Activated naive CD4-positive, alpha-beta T cell treated with anti-CD3 and anti-CD28 coated beads for 36 hours (primary cell): ENCODE data around the gene NHSL2. TPM values are rescaled to one million over a fixed set of nuclear protein-coding genes. Genes with fewer than 3 reads are reported as not detected.

ENCODE experiments used
- CTCF ChIA-PET: fragments of 350-600 bp; sonication (Branson Sonifier 250); formaldehyde crosslinking; loops from one replicate; lab custom pipeline; 2021; ENCODE audit warnings: antibody characterized with exemption; lab: Charles Lee
- DNase-seq: peaks from one replicate; pipeline ENCODE4 v3.0.0-alpha.2; 2020
- H3K27ac Mint-ChIP-seq: one replicate; pipeline ENCODE4 v1.8.0; 2021; ENCODE audit warnings: mild to moderate bottlenecking, mixed read lengths
- H3K27me3 Mint-ChIP-seq: one replicate; pipeline ENCODE4 v1.8.0; 2021; ENCODE audit warnings: low read depth, mixed read lengths
- H3K36me3 Mint-ChIP-seq: one replicate; pipeline ENCODE4 v1.8.0; 2021; ENCODE audit warnings: low read depth, mixed read lengths
- H3K4me1 Mint-ChIP-seq: one replicate; pipeline ENCODE4 v1.8.0; 2021; ENCODE audit warnings: low read depth, mixed read lengths
- H3K4me3 Mint-ChIP-seq: one replicate; pipeline ENCODE4 v1.8.0; 2021; ENCODE audit warnings: mild to moderate bottlenecking, moderate library complexity, mixed read lengths
- H3K9me3 Mint-ChIP-seq: one replicate; pipeline ENCODE4 v1.8.0; 2021; ENCODE audit warnings: mixed read lengths
- intact Hi-C: fragments of 100-400 bp; cut with micrococcal nuclease; formaldehyde crosslinking; loops from one replicate; pipeline ENCODE4 v1.15.1; 2023
- total RNA-seq, 2 experiments: library from RNA; stranded (reverse); gene quantifications; one replicate each; pipeline ENCODE4 v1.2.3, GENCODE V29; 2021

Gene NHSL2
- total RNA-seq, 2 experiments from 2014 or later, result 0.10 to 0.41 TPM

GRCh38 chrX:71930298-71930697, 19.7 kb downstream of the NHSL2 start:
- Mint-ChIP-seq H3K27me3 (peaks cover 3% of the 10 kb centered on the region), H3K36me3 (no peaks in the 10 kb centered on the region), H3K4me3 (no peak overlapping the region), H3K4me1 (no peaks in the 10 kb centered on the region), H3K27ac (no peak overlapping the region), H3K9me3 (no peaks in the 10 kb centered on the region)
- DNase-seq, result no peak
- CTCF ChIA-PET, result no interaction called here
- intact Hi-C loops, result no loop called here

GRCh38 chrX:71935476-71935875, 24.8 kb downstream of the NHSL2 start:
- intact Hi-C loops, result no loop called here
- no peaks in the 10 kb centered on the region for H3K4me1 Mint-ChIP-seq
- CTCF ChIA-PET, result no interaction called here
- H3K4me3 Mint-ChIP-seq, result no peak overlapping the region
- H3K27ac Mint-ChIP-seq, result no peak overlapping the region
- no peaks in the 10 kb centered on the region for H3K36me3 Mint-ChIP-seq
- DNase-seq, result no peak
- peaks cover 3% of the 10 kb centered on the region for H3K27me3 Mint-ChIP-seq
- no peaks in the 10 kb centered on the region for H3K9me3 Mint-ChIP-seq

- Mint-ChIP-seq H3K9me3 (no peaks in the 10 kb centered on the region), H3K27me3 (peaks cover 3% of the 10 kb centered on the region), H3K27ac (no peak overlapping the region), H3K4me1 (no peaks in the 10 kb centered on the region), H3K36me3 (no peaks in the 10 kb centered on the region), H3K4me3 (no peak overlapping the region)
- DNase-seq, result no peak
- intact Hi-C loops, result no loop called here
- CTCF ChIA-PET, result no interaction called here
Observed at GRCh38 chrX:71936632-71937031, 26.0 kb downstream of the NHSL2 start.

- Mint-ChIP-seq H3K27me3 (peaks cover 3% of the 10 kb centered on the region), H3K4me3 (no peak overlapping the region), H3K36me3 (no peaks in the 10 kb centered on the region), H3K9me3 (no peaks in the 10 kb centered on the region), H3K27ac (no peak overlapping the region), H3K4me1 (no peaks in the 10 kb centered on the region)
- intact Hi-C loops, result no loop called here
- CTCF ChIA-PET, result no interaction called here
- no peak for DNase-seq
Observed at GRCh38 chrX:71938371-71938770, 27.7 kb downstream of the NHSL2 start.

- no peaks in the 10 kb centered on the region for H3K36me3 Mint-ChIP-seq
- H3K27ac Mint-ChIP-seq, result no peak overlapping the region
- H3K4me1 Mint-ChIP-seq, result no peaks in the 10 kb centered on the region
- intact Hi-C loops, result no loop called here
- H3K4me3 Mint-ChIP-seq, result no peak overlapping the region
- no peaks in the 10 kb centered on the region for H3K9me3 Mint-ChIP-seq
- H3K27me3 Mint-ChIP-seq, result no peaks in the 10 kb centered on the region
- DNase-seq, result no peak
- CTCF ChIA-PET, result no interaction called here
Observed at GRCh38 chrX:71941145-71941544, 30.5 kb downstream of the NHSL2 start.

GRCh38 chrX:71941776-71942175, 31.1 kb downstream of the NHSL2 start:
- no peak overlapping the region for H3K27ac Mint-ChIP-seq
- no peak overlapping the region for H3K4me3 Mint-ChIP-seq
- H3K4me1 Mint-ChIP-seq, result no peaks in the 10 kb centered on the region
- DNase-seq, result no peak
- H3K27me3 Mint-ChIP-seq, result no peaks in the 10 kb centered on the region
- H3K9me3 Mint-ChIP-seq, result no peaks in the 10 kb centered on the region
- no peaks in the 10 kb centered on the region for H3K36me3 Mint-ChIP-seq
- CTCF ChIA-PET, result no interaction called here
- intact Hi-C loops, result no loop called here

GRCh38 chrX:71944369-71944768, 33.7 kb downstream of the NHSL2 start:
- DNase-seq, result no peak
- no peak overlapping the region for H3K4me3 Mint-ChIP-seq
- H3K27me3 Mint-ChIP-seq, result no peaks in the 10 kb centered on the region
- H3K4me1 Mint-ChIP-seq, result no peaks in the 10 kb centered on the region
- CTCF ChIA-PET, result no interaction called here
- intact Hi-C loops, result no loop called here
- H3K36me3 Mint-ChIP-seq, result no peaks in the 10 kb centered on the region
- H3K9me3 Mint-ChIP-seq, result no peaks in the 10 kb centered on the region
- no peak overlapping the region for H3K27ac Mint-ChIP-seq

- Mint-ChIP-seq H3K4me3 (no peak overlapping the region), H3K36me3 (no peaks in the 10 kb centered on the region), H3K4me1 (no peaks in the 10 kb centered on the region), H3K27ac (no peak overlapping the region), H3K9me3 (no peaks in the 10 kb centered on the region), H3K27me3 (no peaks in the 10 kb centered on the region)
- DNase-seq, result no peak
- CTCF ChIA-PET, result no interaction called here
- intact Hi-C loops, result no loop called here
Observed at GRCh38 chrX:71945237-71945805, 34.7 kb downstream of the NHSL2 start.

- H3K4me3 Mint-ChIP-seq, result no peak overlapping the region
- no peaks in the 10 kb centered on the region for H3K4me1 Mint-ChIP-seq
- H3K27ac Mint-ChIP-seq, result no peak overlapping the region
- no peaks in the 10 kb centered on the region for H3K27me3 Mint-ChIP-seq
- CTCF ChIA-PET, result no interaction called here
- no peaks in the 10 kb centered on the region for H3K36me3 Mint-ChIP-seq
- intact Hi-C loops, result no loop called here
- H3K9me3 Mint-ChIP-seq, result no peaks in the 10 kb centered on the region
- DNase-seq, result no peak
Observed at GRCh38 chrX:71949363-71949762, 38.7 kb downstream of the NHSL2 start.

- Mint-ChIP-seq H3K36me3 (no peaks in the 10 kb centered on the region), H3K4me3 (no peak overlapping the region), H3K4me1 (no peaks in the 10 kb centered on the region), H3K27me3 (no peaks in the 10 kb centered on the region), H3K9me3 (no peaks in the 10 kb centered on the region), H3K27ac (no peak overlapping the region)
- intact Hi-C loops, result no loop called here
- CTCF ChIA-PET, result no interaction called here
- no peak for DNase-seq
Observed at GRCh38 chrX:71949844-71950445, 39.3 kb downstream of the NHSL2 start.

- Mint-ChIP-seq H3K9me3 (no peaks in the 10 kb centered on the region), H3K4me3 (no peak overlapping the region), H3K27ac (no peak overlapping the region), H3K4me1 (no peaks in the 10 kb centered on the region), H3K27me3 (no peaks in the 10 kb centered on the region), H3K36me3 (no peaks in the 10 kb centered on the region)
- intact Hi-C loops, result no loop called here
- CTCF ChIA-PET, result interaction anchor here (1.1 kb wide), 1 partner anchor 69 kb away, joined by 3 read pairs; no protein-coding TSS in a partner anchor
- no peak for DNase-seq
Observed at GRCh38 chrX:71953391-71953790, 42.7 kb downstream of the NHSL2 start.

- intact Hi-C loops, result no loop called here
- no peaks in the 10 kb centered on the region for H3K4me1 Mint-ChIP-seq
- CTCF ChIA-PET, result interaction anchor here (1.1 kb wide), 1 partner anchor 68 kb away, joined by 3 read pairs; no protein-coding TSS in a partner anchor
- no peaks in the 10 kb centered on the region for H3K9me3 Mint-ChIP-seq
- H3K36me3 Mint-ChIP-seq, result no peaks in the 10 kb centered on the region
- DNase-seq, result no peak
- no peak overlapping the region for H3K27ac Mint-ChIP-seq
- no peaks in the 10 kb centered on the region for H3K27me3 Mint-ChIP-seq
- H3K4me3 Mint-ChIP-seq, result no peak overlapping the region
Observed at GRCh38 chrX:71953946-71954345, 43.3 kb downstream of the NHSL2 start.

- no peak overlapping the region for H3K4me3 Mint-ChIP-seq
- no peak overlapping the region for H3K27ac Mint-ChIP-seq
- H3K4me1 Mint-ChIP-seq, result no peaks in the 10 kb centered on the region
- no peaks in the 10 kb centered on the region for H3K9me3 Mint-ChIP-seq
- H3K27me3 Mint-ChIP-seq, result no peaks in the 10 kb centered on the region
- intact Hi-C loops, result no loop called here
- CTCF ChIA-PET, result no interaction called here
- DNase-seq, result no peak
- no peaks in the 10 kb centered on the region for H3K36me3 Mint-ChIP-seq
Observed at GRCh38 chrX:71954458-71954857, 43.8 kb downstream of the NHSL2 start.
